Neural progenitor cell (in vitro differentiated cells): ENCODE results near the gene SLC4A5.

Source experiments
- CTCF ChIP-seq: fragments of 200-600 bp; sonication (generic); IDR thresholded peaks from 2 replicates; pipeline ENCODE4 v1.5.1; 2017; ENCODE audit warnings: antibody characterized with exemption, mild to moderate bottlenecking
- EZH2phosphoT487 ChIP-seq: fragments of 200-600 bp; sonication (generic); IDR thresholded peaks from 2 replicates; pipeline ENCODE4 v1.6.1; 2017; ENCODE audit warnings: antibody characterized with exemption

- TF ChIP-seq CTCF (no peak), EZH2phosphoT487 (no peak)
Measured at GRCh38 chr2:74327627-74328026, 15.6 kb downstream of the SLC4A5 start.
